Lower lobe of right lung (tissue), 2 donors: ENCODE results near the gene HS3ST1. TPM values are rescaled to one million over a fixed set of nuclear protein-coding genes. Genes with fewer than 3 reads are reported as not detected.
A peak's percentile ranks its signal among the peaks of the same experiment; 100 is the strongest.

ENCODE experiments used
- ATAC-seq, 2 donors: fragments of 200-7000 bp; cut with Tn5 transposase; one replicate each; pipeline ENCODE4 v1.9.1; 2020 to 2022; ENCODE audit warnings: mild to moderate bottlenecking in 2 of 2, moderate library complexity in 2 of 2
- DNase-seq: peaks from one replicate; pipeline ENCODE4 v3.0.0-alpha.2; 2020
- H3K27ac ChIP-seq: fragments of 200-600 bp; one replicate; pipeline ENCODE4 v1.8.0; 2022
- H3K27me3 ChIP-seq: fragments of 200-600 bp; one replicate; pipeline ENCODE4 v1.8.0; 2022; ENCODE audit warnings: low read depth
- H3K36me3 ChIP-seq: fragments of 200-600 bp; one replicate; pipeline ENCODE4 v1.8.0; 2022; ENCODE audit warnings: mild to moderate bottlenecking
- H3K4me1 ChIP-seq: fragments of 200-600 bp; one replicate; pipeline ENCODE4 v1.8.0; 2022
- H3K4me3 ChIP-seq: fragments of 200-600 bp; one replicate; pipeline ENCODE4 v1.8.0; 2022; ENCODE audit warnings: mild to moderate bottlenecking
- H3K9me3 ChIP-seq: fragments of 200-600 bp; one replicate; pipeline ENCODE4 v1.8.0; 2022
- CTCF ChIP-seq: fragments of 200-600 bp; IDR thresholded peaks from one replicate; pipeline ENCODE4 v1.8.0; 2022; ENCODE audit warnings: antibody characterized with exemption, mild to moderate bottlenecking
- intact Hi-C: fragments of 100-400 bp; cut with DNase I; formaldehyde crosslinking; loops from one replicate; pipeline ENCODE4 v1.11.0; 2022
- total RNA-seq: library from RNA; stranded (reverse); fragmentation: NEBNext Ultra II Directional; extraction: Animal tissue kit (Norgen Biotek cat#: 25700); gene quantifications from one replicate; pipeline ENCODE4 v1.2.1, GENCODE V29; 2021
- donor health status: DM: no; HTN: yes; CAD: no; lungs with severe emphysema.

HS3ST1 gene
- total RNA-seq, 1 donor from 2014 or later = 3.8 TPM

GRCh38 chr4:11428899-11429698 is 405 bp upstream of the HS3ST1 start:
- no peaks in the 10 kb centered on the region for H3K9me3 ChIP-seq
- DNase-seq = peak; percentile 87
- TF ChIP-seq CTCF = peak; percentile 73
- H3K27me3 ChIP-seq = peaks cover 32% of the 10 kb centered on the region
- ATAC-seq = peak; percentile 96 to 97
- H3K36me3 ChIP-seq = no peaks in the 10 kb centered on the region
- peak overlapping the region; percentile 65 for H3K27ac ChIP-seq
- intact Hi-C loops = no loop called here
- H3K4me1 ChIP-seq = peaks cover 19% of the 10 kb centered on the region
- H3K4me3 ChIP-seq = peak overlapping the region; percentile 67

- H3K4me3 ChIP-seq = peak overlapping the region; percentile 67
- no peak for DNase-seq
- intact Hi-C loops = no loop called here
These were observed 1.3 kb downstream of the HS3ST1 start for GRCh38 chr4:11427121-11427996.

GRCh38 chr4:11426731-11427120 is 2.0 kb downstream of the HS3ST1 start:
- Histone ChIP-seq H3K4me3 (peak overlapping the region; percentile 67), H3K4me1 (peaks cover 19% of the 10 kb centered on the region), H3K36me3 (no peaks in the 10 kb centered on the region), H3K27me3 (peaks cover 32% of the 10 kb centered on the region), H3K27ac (no peak overlapping the region), H3K9me3 (no peaks in the 10 kb centered on the region)
- intact Hi-C loops = no loop called here
- no peak for TF ChIP-seq CTCF
- DNase-seq (no peak), ATAC-seq (no peak)

More at GRCh38 chr4:11427121-11427996, 1.3 kb downstream of the HS3ST1 start:
- no peak for TF ChIP-seq CTCF
- no peaks in the 10 kb centered on the region for H3K36me3 ChIP-seq
- H3K27me3 ChIP-seq = peaks cover 32% of the 10 kb centered on the region
- H3K27ac ChIP-seq = no peak overlapping the region
- ATAC-seq = no peak
- H3K4me1 ChIP-seq = peaks cover 19% of the 10 kb centered on the region
- no peaks in the 10 kb centered on the region for H3K9me3 ChIP-seq

GRCh38 chr4:11426003-11426402 is 2.7 kb downstream of the HS3ST1 start:
- Histone ChIP-seq H3K27me3 (peaks cover 32% of the 10 kb centered on the region), H3K4me3 (peak overlapping the region; percentile 67), H3K9me3 (no peaks in the 10 kb centered on the region), H3K27ac (no peak overlapping the region), H3K36me3 (no peaks in the 10 kb centered on the region), H3K4me1 (peaks cover 19% of the 10 kb centered on the region)
- DNase-seq = no peak
- intact Hi-C loops = no loop called here
- no peak for ATAC-seq
- TF ChIP-seq CTCF = no peak

- H3K36me3 ChIP-seq = no peaks in the 10 kb centered on the region
- ATAC-seq = no peak
- H3K4me1 ChIP-seq = peaks cover 19% of the 10 kb centered on the region
- intact Hi-C loops = no loop called here
- no peaks in the 10 kb centered on the region for H3K9me3 ChIP-seq
- no peak for DNase-seq
- H3K4me3 ChIP-seq = no peak overlapping the region
- H3K27me3 ChIP-seq = peaks cover 32% of the 10 kb centered on the region
- no peak for TF ChIP-seq CTCF
- no peak overlapping the region for H3K27ac ChIP-seq
These were observed 3.8 kb downstream of the HS3ST1 start for GRCh38 chr4:11424856-11425255.
